Osteoblast (primary cell): Measurements from ENCODE around the gene PRB4. TPM values are rescaled to one million over a fixed set of nuclear protein-coding genes. Genes with fewer than 3 reads are reported as not detected.
"Not testable (repeated sequence)": the region's sequence is repeated elsewhere in the genome, so short reads cannot be mapped to it uniquely, and the experiment has no call there.

Experiments used
- DNase-seq: peaks from one replicate; pipeline ENCODE4 v3.0.0; 2011; ENCODE audit warnings: low spot score, mixed read lengths; ENCODE audit not compliant: insufficient read length; ENCODE audit errors: missing footprints
- H2AFZ ChIP-seq: 2 replicates; pipeline ENCODE4 v1.6.0; 2011; ENCODE audit warnings: mild to moderate bottlenecking, low read length
- H3K27ac ChIP-seq: 2 replicates; pipeline ENCODE4 v1.5.1; 2011; ENCODE audit warnings: mild to moderate bottlenecking, low read depth, low read length, moderate library complexity
- H3K27me3 ChIP-seq: 2 replicates; pipeline ENCODE4 v1.6.0; 2012; ENCODE audit warnings: mild to moderate bottlenecking, control low read depth, inconsistent platforms, low read length, moderate library complexity; ENCODE audit not compliant: insufficient read depth
- H3K36me3 ChIP-seq: 2 replicates; pipeline ENCODE4 v1.5.1; 2011; ENCODE audit warnings: mild to moderate bottlenecking, low read length, control low read depth, moderate library complexity; ENCODE audit not compliant: insufficient read depth
- H3K4me1 ChIP-seq: 2 replicates; pipeline ENCODE4 v1.5.1; 2011; ENCODE audit warnings: mild to moderate bottlenecking, low read length, control low read depth, moderate library complexity; ENCODE audit not compliant: insufficient read depth
- H3K4me2 ChIP-seq: 2 replicates; pipeline ENCODE4 v1.6.0; 2011; ENCODE audit warnings: mild to moderate bottlenecking, low read length; ENCODE audit not compliant: insufficient read depth
- H3K4me3 ChIP-seq: fragments of 200-600 bp; sonication (generic); 3 replicates; pipeline ENCODE4 v1.5.1; 2012; ENCODE audit warnings: mild to moderate bottlenecking, low read length, inconsistent platforms; ENCODE audit not compliant: insufficient read depth
- H3K79me2 ChIP-seq: 2 replicates; pipeline ENCODE4 v1.6.0; 2012; ENCODE audit warnings: mild to moderate bottlenecking, low read length, control low read depth, inconsistent platforms; ENCODE audit not compliant: insufficient read depth
- H3K9me3 ChIP-seq: 2 replicates; pipeline ENCODE4 v1.5.1; 2011; ENCODE audit warnings: low read depth, low read length, control low read depth
- H4K20me1 ChIP-seq: 2 replicates; pipeline ENCODE4 v1.6.0; 2012; ENCODE audit warnings: mild to moderate bottlenecking, low read length, control low read depth; ENCODE audit not compliant: insufficient read depth
- total RNA-seq: library from RNA; depleted of rRNA; stranded (reverse); fragments of >200 nt; gene quantifications from 2 replicates; pipeline ENCODE4 v1.2.3, GENCODE V29; 2012
- TF ChIP-seq, protein P1 (sequence below): IDR thresholded peaks from 2 replicates; pipeline ENCODE4 v1.5.1; 2011; ENCODE audit warnings: mild to moderate bottlenecking, low read depth, low read length, moderate library complexity; ENCODE audit errors: extremely low read depth

Gene PRB4
- not detected in 2 replicates for total RNA-seq

DNA sequence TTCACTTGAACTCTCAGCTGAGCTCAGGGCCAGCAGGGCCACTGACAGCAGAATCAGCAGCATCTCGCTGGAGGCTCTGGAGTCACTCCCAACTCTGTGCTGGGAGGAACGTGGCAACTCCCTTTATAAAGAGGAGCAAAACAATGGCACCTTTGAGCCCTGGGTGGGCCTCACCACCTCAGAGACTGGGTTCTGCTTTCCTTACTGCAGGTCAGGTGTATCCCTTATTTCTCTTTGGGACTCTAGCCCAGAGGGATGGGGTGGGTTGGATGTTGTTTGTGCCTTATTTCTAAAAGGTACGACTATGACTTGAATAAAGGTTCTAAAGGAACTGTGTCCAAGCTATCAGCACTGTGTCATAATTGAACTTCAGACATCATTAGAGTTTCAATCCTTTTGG, at the start of gene PRB4:
Gene PRB4 (minus strand): TSS at position 101 of the 400 bp plus-strand sequence. CDS start 38 bp downstream, at position 63.
- H3K27ac ChIP-seq: no peak within 1 kb of the TSS
- H3K4me2 ChIP-seq: no peak within 1 kb of the TSS
- H3K27me3 ChIP-seq: no peaks in the 10 kb centered on the region
- no peaks in the 10 kb centered on the region for H4K20me1 ChIP-seq
- no peak within 1 kb of the TSS for H2AFZ ChIP-seq
- no peak within 1 kb of the TSS for H3K4me3 ChIP-seq
- no peaks in the 10 kb centered on the region for H3K79me2 ChIP-seq
- no peaks in the 10 kb centered on the region for H3K9me3 ChIP-seq
- H3K36me3 ChIP-seq: no peaks in the 10 kb centered on the region
- DNase-seq: peak; percentile 9
- no peaks in the 10 kb centered on the region for H3K4me1 ChIP-seq
- TF ChIP-seq, protein P1, sequence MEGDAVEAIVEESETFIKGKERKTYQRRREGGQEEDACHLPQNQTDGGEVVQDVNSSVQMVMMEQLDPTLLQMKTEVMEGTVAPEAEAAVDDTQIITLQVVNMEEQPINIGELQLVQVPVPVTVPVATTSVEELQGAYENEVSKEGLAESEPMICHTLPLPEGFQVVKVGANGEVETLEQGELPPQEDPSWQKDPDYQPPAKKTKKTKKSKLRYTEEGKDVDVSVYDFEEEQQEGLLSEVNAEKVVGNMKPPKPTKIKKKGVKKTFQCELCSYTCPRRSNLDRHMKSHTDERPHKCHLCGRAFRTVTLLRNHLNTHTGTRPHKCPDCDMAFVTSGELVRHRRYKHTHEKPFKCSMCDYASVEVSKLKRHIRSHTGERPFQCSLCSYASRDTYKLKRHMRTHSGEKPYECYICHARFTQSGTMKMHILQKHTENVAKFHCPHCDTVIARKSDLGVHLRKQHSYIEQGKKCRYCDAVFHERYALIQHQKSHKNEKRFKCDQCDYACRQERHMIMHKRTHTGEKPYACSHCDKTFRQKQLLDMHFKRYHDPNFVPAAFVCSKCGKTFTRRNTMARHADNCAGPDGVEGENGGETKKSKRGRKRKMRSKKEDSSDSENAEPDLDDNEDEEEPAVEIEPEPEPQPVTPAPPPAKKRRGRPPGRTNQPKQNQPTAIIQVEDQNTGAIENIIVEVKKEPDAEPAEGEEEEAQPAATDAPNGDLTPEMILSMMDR: no peak

DNA sequence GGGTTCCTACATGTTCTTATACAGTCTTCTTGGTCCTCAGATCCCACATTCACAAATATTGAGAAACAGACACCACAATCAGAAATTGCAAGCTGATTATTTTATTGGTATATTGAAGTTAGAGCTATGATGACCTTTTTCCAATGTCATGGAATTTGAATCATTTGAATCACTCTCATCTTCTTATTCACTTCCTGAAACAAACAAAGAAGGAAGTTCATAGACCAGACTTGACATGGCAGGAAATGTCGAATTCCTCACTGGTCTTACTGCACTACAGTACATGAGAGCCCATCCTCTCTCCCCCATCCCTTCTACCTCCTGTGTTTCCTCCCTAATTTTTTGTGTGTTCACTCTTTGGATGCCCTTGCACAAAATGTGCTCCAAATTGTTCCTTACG, 41.5 kb upstream of the PRB4 start:
- not testable (repeated sequence) for H3K79me2 ChIP-seq, H3K36me3 ChIP-seq, H3K4me2 ChIP-seq, H3K4me1 ChIP-seq, H3K27me3 ChIP-seq, H3K27ac ChIP-seq, DNase-seq, H4K20me1 ChIP-seq, H3K4me3 ChIP-seq, H2AFZ ChIP-seq, H3K9me3 ChIP-seq

DNA sequence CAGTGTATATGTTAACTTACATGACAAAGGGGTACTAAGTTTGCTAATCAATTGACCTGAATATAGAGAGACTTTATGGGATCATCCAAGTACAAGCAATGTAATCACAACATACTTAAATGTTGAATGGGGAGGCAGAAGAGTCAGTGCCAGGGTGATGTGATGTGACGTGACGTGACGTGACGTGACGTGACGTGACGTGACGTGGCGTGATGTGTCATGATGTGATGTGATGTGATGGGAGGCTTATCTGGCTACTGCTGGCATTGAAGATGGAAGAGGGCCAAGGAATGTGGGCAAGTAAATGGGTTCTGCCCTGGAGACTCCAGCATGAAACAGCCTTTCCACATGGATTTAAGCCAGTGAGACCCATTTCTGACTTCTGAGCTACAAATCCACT, 38.2 kb upstream of the PRB4 start:
- H3K4me1 ChIP-seq: no peaks in the 10 kb centered on the region
- no peaks in the 10 kb centered on the region for H3K79me2 ChIP-seq
- DNase-seq: no peak
- TF ChIP-seq, protein P1: no peak
- no peaks in the 10 kb centered on the region for H3K27me3 ChIP-seq
- no peaks in the 10 kb centered on the region for H3K9me3 ChIP-seq
- H3K4me2 ChIP-seq: no peak overlapping the region
- H3K27ac ChIP-seq: no peak overlapping the region
- H2AFZ ChIP-seq: no peak overlapping the region
- H3K4me3 ChIP-seq: no peak overlapping the region
- H3K36me3 ChIP-seq: no peaks in the 10 kb centered on the region
- no peaks in the 10 kb centered on the region for H4K20me1 ChIP-seq

DNA sequence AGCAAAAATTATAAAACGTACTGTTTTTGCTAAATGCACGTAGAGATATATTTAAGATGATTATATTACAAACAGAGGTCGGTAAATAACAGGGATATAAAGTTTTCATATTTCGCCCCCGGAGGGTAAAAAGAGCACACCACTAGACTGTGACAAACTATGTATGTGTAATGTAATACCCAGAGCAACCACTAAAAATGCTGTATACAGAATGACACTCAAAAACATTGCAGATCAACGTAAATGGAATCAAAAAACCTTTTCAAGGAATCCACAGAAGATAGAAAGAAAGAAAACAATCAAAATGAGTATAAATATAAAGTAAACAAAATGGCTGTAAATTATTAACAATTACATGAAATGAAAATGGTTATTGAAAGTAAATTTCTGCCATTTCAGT, 37.6 kb upstream of the PRB4 start:
- no peaks in the 10 kb centered on the region for H3K79me2 ChIP-seq
- TF ChIP-seq, protein P1: peak; percentile 13
- H3K27me3 ChIP-seq: no peaks in the 10 kb centered on the region
- no peak overlapping the region for H2AFZ ChIP-seq
- H3K4me2 ChIP-seq: no peak overlapping the region
- H3K4me1 ChIP-seq: no peaks in the 10 kb centered on the region
- no peak overlapping the region for H3K27ac ChIP-seq
- no peaks in the 10 kb centered on the region for H4K20me1 ChIP-seq
- no peaks in the 10 kb centered on the region for H3K36me3 ChIP-seq
- H3K9me3 ChIP-seq: no peaks in the 10 kb centered on the region
- DNase-seq: no peak
- no peak overlapping the region for H3K4me3 ChIP-seq
